GM12801 (cell line): Measurements from ENCODE around the gene TGFBR1.

Source experiments
- CTCF ChIP-seq: IDR thresholded peaks from one replicate; pipeline ENCODE4 v1.5.1; 2011; ENCODE audit warnings: control low read depth; ENCODE audit not compliant: insufficient read length; ENCODE audit errors: extremely low read depth

The TGFBR1 gene

GRCh38 chr9:99103901-99104458, 933 bp upstream of the TGFBR1 start:
- TF ChIP-seq CTCF: no peak

- TF ChIP-seq CTCF: no peak
These were observed 485 bp downstream of the TGFBR1 start for GRCh38 chr9:99105152-99106043.

- no peak for TF ChIP-seq CTCF
These were observed 1.1 kb downstream of the TGFBR1 start for GRCh38 chr9:99106044-99106375.

GRCh38 chr9:99107421-99107820, 2.5 kb downstream of the TGFBR1 start:
- TF ChIP-seq CTCF: no peak

GRCh38 chr9:99108131-99108530, 3.2 kb downstream of the TGFBR1 start:
- TF ChIP-seq CTCF: no peak

- TF ChIP-seq CTCF: no peak
These were observed 4.6 kb downstream of the TGFBR1 start for GRCh38 chr9:99109522-99109921.

DNA sequence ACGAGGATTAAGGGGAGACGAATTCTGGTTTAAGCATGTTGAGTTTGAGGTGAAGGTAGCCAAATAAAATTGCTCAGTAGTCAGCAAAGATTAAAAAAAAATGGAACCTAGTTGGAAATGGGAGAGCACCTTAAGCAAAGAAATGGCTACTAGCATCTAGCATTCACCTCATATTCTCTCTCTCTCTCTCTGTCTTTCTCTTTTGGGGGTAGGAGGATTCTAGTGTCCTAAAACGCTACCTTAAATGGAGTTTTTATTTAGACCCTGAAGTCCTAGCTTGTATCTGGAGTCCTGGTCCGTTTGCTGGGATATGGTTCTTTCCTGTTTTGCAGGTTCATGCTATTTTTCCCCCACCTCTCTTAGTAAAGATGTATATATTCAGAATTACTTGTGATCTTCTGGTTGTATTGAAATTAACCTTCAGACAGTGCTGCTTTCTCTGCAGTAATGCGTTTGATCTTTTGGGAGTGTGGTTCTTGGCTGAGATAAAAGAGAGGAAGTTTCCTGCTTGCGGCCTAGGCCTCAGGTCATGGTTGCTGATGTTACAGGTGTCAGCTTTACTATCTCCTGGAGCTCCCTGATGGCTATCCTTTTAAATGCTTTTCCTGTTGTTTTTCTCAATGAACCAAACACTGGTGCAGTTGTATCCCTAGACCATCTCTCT, 8.0 kb downstream of the TGFBR1 start:
- no peak for TF ChIP-seq CTCF
